Osteocyte (in vitro differentiated cells): ENCODE data around the gene GSX1. TPM values are rescaled to one million over a fixed set of nuclear protein-coding genes. Genes with fewer than 3 reads are reported as not detected.
A peak's percentile ranks its signal among the peaks of the same experiment; 100 is the strongest.
"Not testable (repeated sequence)": the region's sequence is repeated elsewhere in the genome, so short reads cannot be mapped to it uniquely, and the experiment has no call there.

Source experiments
- DNase-seq: peaks from one replicate; pipeline ENCODE4 v3.0.0; 2021; ENCODE audit warnings: mixed read lengths; ENCODE audit not compliant: unreplicated experiment; ENCODE audit errors: extremely low spot score
- H3K27ac Mint-ChIP-seq: one replicate; pipeline ENCODE4 v1.8.0; 2021; ENCODE audit warnings: mild to moderate bottlenecking, mixed read lengths; ENCODE audit not compliant: unreplicated experiment
- H3K27me3 Mint-ChIP-seq: one replicate; pipeline ENCODE4 v1.8.0; 2021; ENCODE audit warnings: mixed read lengths; ENCODE audit not compliant: unreplicated experiment
- H3K36me3 Mint-ChIP-seq: one replicate; pipeline ENCODE4 v1.8.0; 2021; ENCODE audit warnings: mixed read lengths; ENCODE audit not compliant: unreplicated experiment
- H3K4me1 Mint-ChIP-seq: one replicate; pipeline ENCODE4 v1.8.0; 2021; ENCODE audit warnings: mixed read lengths; ENCODE audit not compliant: unreplicated experiment
- H3K4me3 Mint-ChIP-seq: one replicate; pipeline ENCODE4 v1.8.0; 2021; ENCODE audit warnings: mild to moderate bottlenecking, moderate library complexity, mixed read lengths; ENCODE audit not compliant: unreplicated experiment
- H3K9me3 Mint-ChIP-seq: one replicate; pipeline ENCODE4 v1.8.0; 2021; ENCODE audit warnings: mixed read lengths; ENCODE audit not compliant: unreplicated experiment
- long read RNA-seq: library from polyadenylated mRNA; unstranded; transcript quantifications from one replicate; pipeline ENCODE4 v2.0.0, GENCODE V29; 2021
- total RNA-seq: library from RNA; stranded (reverse); gene quantifications from 2 replicates; pipeline ENCODE4 v1.2.1, GENCODE V29; 2021
- TF ChIP-seq, protein P1 (sequence below): fragments of 200-600 bp; sonication (generic); IDR thresholded peaks from 2 replicates; pipeline ENCODE4 v1.5.0; 2021; ENCODE audit warnings: antibody characterized with exemption, mild to moderate bottlenecking, moderate library complexity

Gene GSX1
- not detected in 2 replicates for total RNA-seq
- long read RNA-seq: 0 reads

- Mint-ChIP-seq H3K4me1 (peaks cover 27% of the 10 kb centered on the region), H3K27me3 (peaks cover 79% of the 10 kb centered on the region), H3K27ac (no peak within 1 kb of the TSS), H3K9me3 (no peaks in the 10 kb centered on the region), H3K4me3 (peak within 1 kb of the TSS; percentile 61), H3K36me3 (peaks cover 5% of the 10 kb centered on the region)
- TF ChIP-seq, protein P1, sequence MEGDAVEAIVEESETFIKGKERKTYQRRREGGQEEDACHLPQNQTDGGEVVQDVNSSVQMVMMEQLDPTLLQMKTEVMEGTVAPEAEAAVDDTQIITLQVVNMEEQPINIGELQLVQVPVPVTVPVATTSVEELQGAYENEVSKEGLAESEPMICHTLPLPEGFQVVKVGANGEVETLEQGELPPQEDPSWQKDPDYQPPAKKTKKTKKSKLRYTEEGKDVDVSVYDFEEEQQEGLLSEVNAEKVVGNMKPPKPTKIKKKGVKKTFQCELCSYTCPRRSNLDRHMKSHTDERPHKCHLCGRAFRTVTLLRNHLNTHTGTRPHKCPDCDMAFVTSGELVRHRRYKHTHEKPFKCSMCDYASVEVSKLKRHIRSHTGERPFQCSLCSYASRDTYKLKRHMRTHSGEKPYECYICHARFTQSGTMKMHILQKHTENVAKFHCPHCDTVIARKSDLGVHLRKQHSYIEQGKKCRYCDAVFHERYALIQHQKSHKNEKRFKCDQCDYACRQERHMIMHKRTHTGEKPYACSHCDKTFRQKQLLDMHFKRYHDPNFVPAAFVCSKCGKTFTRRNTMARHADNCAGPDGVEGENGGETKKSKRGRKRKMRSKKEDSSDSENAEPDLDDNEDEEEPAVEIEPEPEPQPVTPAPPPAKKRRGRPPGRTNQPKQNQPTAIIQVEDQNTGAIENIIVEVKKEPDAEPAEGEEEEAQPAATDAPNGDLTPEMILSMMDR: no peak
- peak; percentile 89 for DNase-seq
Measured at GRCh38 chr13:27792393-27793218, at the start of gene GSX1. GSX1 (plus strand) TSS chr13:27792483; CDS start chr13:27792691, 208 bp downstream.

DNA sequence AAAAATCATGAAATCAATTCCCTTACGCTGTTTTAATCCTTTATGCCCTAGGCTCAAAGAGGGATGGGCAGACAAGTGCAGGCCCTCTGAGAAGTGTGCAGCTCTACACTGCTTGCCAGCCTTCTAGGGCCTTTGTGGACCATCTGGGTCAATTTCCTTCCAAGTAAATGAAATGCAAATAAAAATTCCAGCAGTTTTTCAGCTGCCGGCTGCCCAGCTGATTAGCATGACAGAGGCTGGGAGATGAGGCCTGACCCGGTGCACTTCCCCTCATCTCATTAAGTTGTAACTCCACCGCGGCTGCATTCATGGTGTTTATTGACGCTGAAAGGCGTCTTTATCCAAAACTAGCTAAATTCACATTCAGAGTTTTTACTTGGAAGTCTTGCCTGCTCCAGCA, 47.5 kb upstream of the GSX1 start:
- no peaks in the 10 kb centered on the region for H3K9me3 Mint-ChIP-seq
- DNase-seq: no peak
- peaks cover 7% of the 10 kb centered on the region for H3K27me3 Mint-ChIP-seq
- TF ChIP-seq, protein P1: no peak
- no peak overlapping the region for H3K27ac Mint-ChIP-seq
- no peaks in the 10 kb centered on the region for H3K4me1 Mint-ChIP-seq
- H3K36me3 Mint-ChIP-seq: no peaks in the 10 kb centered on the region
- H3K4me3 Mint-ChIP-seq: no peak overlapping the region

DNA sequence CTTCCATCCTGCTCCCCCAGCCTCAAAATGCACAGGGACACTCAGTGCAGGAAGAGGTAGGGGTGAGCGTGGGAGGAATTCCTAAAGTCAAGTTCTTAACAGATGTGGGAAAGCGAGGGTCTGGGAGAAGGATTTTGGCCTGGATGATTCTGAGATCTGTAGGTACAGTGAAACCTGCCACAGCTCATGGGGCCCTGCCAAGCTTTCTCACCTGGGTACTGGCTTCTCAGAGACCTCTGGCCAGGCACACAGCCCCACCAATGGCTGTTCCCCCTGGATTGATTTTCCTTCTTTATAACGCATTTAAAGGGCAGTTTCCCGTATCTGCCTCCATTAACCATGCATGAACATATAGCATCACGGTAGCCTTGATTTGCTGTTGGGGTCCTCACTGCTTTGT, 47.0 kb upstream of the GSX1 start:
- peaks cover 7% of the 10 kb centered on the region for H3K27me3 Mint-ChIP-seq
- no peak overlapping the region for H3K27ac Mint-ChIP-seq
- no peak overlapping the region for H3K4me3 Mint-ChIP-seq
- no peaks in the 10 kb centered on the region for H3K9me3 Mint-ChIP-seq
- DNase-seq: no peak
- H3K4me1 Mint-ChIP-seq: no peaks in the 10 kb centered on the region
- no peaks in the 10 kb centered on the region for H3K36me3 Mint-ChIP-seq
- TF ChIP-seq, protein P1: no peak

- H3K27me3 Mint-ChIP-seq: peaks cover 11% of the 10 kb centered on the region
- not testable (repeated sequence) for H3K9me3 Mint-ChIP-seq, H3K4me3 Mint-ChIP-seq, DNase-seq, H3K27ac Mint-ChIP-seq, H3K4me1 Mint-ChIP-seq, H3K36me3 Mint-ChIP-seq
Measured at GRCh38 chr13:27748143-27748542, 44.1 kb upstream of the GSX1 start.

GRCh38 chr13:27751953-27752532, 40.2 kb upstream of the GSX1 start:
- peaks cover 4% of the 10 kb centered on the region for H3K27me3 Mint-ChIP-seq
- no peak for DNase-seq
- TF ChIP-seq, protein P1: no peak
- H3K4me1 Mint-ChIP-seq: no peaks in the 10 kb centered on the region
- H3K9me3 Mint-ChIP-seq: peaks cover 10% of the 10 kb centered on the region
- no peak overlapping the region for H3K4me3 Mint-ChIP-seq
- H3K27ac Mint-ChIP-seq: no peak overlapping the region
- H3K36me3 Mint-ChIP-seq: no peaks in the 10 kb centered on the region
